Esophagus squamous epithelium (tissue), 4 donors: Measurements from ENCODE around the gene LRP2.

ENCODE experiments used
- CTCF ChIP-seq, 6 experiments: fragments of 450-650 bp in 4 of 6; fragments of 200-600 bp in 2 of 6; sonication (generic) in 2 of 6; IDR thresholded peaks; one replicate each; pipeline ENCODE4 v1.5.1; 2016 to 2019; ENCODE audit warnings: antibody characterized with exemption in 6 of 6, mild to moderate bottlenecking in 4 of 6, moderate library complexity in 4 of 6
- POLR2A ChIP-seq, 4 donors: fragments of 450-650 bp; IDR thresholded peaks; one replicate each; pipeline ENCODE4 v1.6.1; 2017; ENCODE audit warnings: antibody characterized with exemption in 4 of 4, mild to moderate bottlenecking in 4 of 4, moderate library complexity in 3 of 4

GRCh38 chr2:169366066-169366465, 3.7 kb upstream of the LRP2 start:
- TF ChIP-seq CTCF (IDR thresholded peaks at IDR 0.05) (no peak), POLR2A (IDR thresholded peaks at IDR 0.05) (no peak)
